Sigmoid colon (tissue), 4 donors: ENCODE data around the gene ALPK3.

ENCODE experiments used
- CTCF ChIP-seq, 4 experiments: fragments of 450-650 bp in 3 of 4; fragments of 200-600 bp in 1 of 4; IDR thresholded peaks; one replicate each; pipeline ENCODE4 v1.5.1; 2016 to 2019; ENCODE audit warnings: antibody characterized with exemption in 4 of 4, mild to moderate bottlenecking in 3 of 4, moderate library complexity in 2 of 4
- EP300 ChIP-seq, 4 donors: sonication (generic); formaldehyde crosslinking; IDR thresholded peaks; one replicate each; pipeline ENCODE4 v1.6.1; 2017; ENCODE audit warnings: antibody characterized with exemption in 4 of 4
- POLR2A ChIP-seq, 2 donors: fragments of 450-650 bp; IDR thresholded peaks; one replicate each; pipeline ENCODE4 v1.6.1; 2016; ENCODE audit warnings: antibody characterized with exemption in 2 of 2, mild to moderate bottlenecking in 2 of 2, moderate library complexity in 2 of 2

GRCh38 chr15:84880007-84880406, 62.9 kb downstream of the ALPK3 start:
- TF ChIP-seq CTCF (IDR thresholded peaks at IDR 0.05) (no peak), POLR2A (IDR thresholded peaks at IDR 0.05) (no peak), EP300 (IDR thresholded peaks at IDR 0.05) (no peak)
